HG03108 (cell line): ENCODE results near the gene PSPH.
A peak's percentile ranks its signal among the peaks of the same experiment; 100 is the strongest.

Experiments
- ATAC-seq: cut with Tn5 transposase; IDR thresholded peaks from one replicate; pipeline ENCODE4 v1.9.1; 2021; ENCODE audit warnings: moderate library complexity; ENCODE audit not compliant: unreplicated experiment

PSPH gene

DNA sequence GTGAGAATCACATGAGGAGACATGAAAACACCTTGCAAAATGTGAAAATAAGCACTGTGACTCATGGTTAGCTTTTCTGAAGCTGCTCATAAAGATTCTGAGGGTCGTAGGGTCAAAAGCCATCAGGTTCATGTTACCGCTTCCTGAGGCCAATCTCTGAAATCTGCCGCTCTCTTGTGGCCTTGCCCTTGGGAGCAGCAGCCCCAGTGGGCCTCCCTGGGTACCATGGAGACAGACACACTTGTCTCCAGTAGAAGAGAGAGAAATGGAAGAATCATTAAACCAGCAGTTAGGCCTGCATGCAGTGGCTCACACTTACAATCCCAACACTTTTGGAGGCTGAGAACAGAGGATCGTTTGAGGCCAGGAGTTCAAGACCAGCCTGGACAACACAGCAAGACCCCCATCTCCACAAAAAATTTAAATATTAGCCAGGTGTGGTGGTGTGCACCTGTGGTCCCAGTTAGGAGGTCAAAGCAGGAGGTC, 44.0 kb downstream of the PSPH start:
- no peak for ATAC-seq

DNA sequence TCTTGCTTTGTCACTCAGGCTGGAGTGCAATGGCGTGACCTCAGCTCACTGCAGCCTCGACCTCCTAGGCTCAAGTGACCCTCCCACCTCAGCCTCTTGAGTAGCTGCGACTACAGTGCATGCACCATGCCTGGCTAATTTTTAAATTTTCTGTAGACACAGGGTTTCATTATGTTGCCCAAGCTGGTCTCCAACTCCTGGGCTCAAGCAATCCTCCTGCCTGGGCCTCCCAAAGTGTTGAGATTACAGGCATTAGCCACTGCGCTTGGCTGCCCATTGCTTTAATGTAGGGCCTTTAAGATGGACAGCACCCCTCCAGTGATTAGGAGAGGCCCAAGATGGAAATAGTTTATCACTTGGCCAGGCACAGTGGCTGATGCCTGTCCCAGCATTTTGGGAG, 47.5 kb downstream of the PSPH start:
- ATAC-seq, result no peak

- ATAC-seq, result no peak
These were observed 54.3 kb downstream of the PSPH start for GRCh38 chr7:55996856-55997500.

GRCh38 chr7:55992346-55992745, 58.9 kb downstream of the PSPH start:
- no peak for ATAC-seq

DNA sequence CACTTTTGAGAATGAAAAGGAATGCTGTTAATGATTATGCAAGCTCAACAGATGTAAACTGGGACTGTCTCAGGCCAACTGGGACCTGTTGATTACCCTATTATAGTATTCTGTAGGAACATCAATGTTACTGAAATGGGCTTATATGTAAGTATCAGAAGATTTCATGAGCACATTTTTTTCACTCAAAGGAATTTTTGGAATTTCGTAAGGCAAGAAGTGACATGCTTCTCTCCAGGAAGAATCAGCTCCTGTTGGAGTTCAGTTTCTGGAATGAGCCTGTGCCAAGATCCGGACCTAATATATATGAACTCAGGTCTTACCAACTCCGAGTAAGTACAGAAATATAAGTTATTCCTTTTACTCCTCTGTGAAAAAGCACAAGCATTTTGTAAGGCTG, 67.7 kb downstream of the PSPH start:
- ATAC-seq, result no peak

DNA sequence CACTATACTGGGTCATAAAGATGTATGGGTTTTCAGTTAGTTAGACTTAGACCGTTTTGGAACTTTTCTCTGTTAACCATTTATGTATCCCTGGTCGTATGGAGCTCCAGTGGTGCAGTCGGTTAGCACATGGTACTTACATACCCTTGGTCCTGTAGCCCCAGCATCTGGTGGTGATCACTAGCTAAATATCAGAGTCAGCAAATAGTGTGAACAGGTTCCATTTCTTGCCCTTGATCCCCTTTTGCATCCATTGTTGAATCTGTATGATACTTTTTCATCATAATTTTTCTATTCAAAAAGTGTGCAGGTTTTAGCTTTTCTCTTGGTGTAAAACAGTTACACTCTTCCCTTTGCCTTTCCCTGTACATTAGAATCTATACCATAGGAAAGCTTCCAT, 71.0 kb downstream of the PSPH start:
- ATAC-seq, result no peak

- no peak for ATAC-seq
These were observed 73.4 kb downstream of the PSPH start for GRCh38 chr7:55977831-55978230.

- ATAC-seq, result no peak
These were observed 75.1 kb downstream of the PSPH start for GRCh38 chr7:55975988-55976633.

DNA sequence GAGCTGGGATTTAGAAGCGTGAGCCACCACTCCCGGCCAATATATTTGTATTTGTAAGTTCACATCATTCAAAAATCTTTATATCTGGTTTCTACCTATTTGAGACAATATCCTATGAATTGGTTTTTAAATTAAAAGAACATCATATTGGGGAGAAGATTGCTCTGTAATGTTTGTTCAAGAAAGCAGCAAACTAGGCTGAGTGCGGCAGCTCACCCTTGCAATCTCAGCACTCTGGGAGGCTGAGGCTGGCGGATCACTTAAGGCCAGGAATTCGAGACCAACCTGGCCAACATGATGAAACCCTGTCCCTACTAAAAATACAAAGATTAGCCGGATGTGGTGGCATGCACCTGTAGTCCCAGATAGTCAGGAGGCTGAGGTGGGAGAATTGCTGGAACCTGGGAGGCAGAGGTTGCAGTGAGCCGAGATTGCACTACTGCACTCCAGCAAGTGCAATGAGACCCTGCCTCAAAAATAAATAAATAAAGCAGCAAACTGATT, 77.4 kb downstream of the PSPH start:
- no peak for ATAC-seq

- no peak for ATAC-seq
These were observed 80.3 kb downstream of the PSPH start for GRCh38 chr7:55970978-55971377.

- ATAC-seq, result no peak
These were observed 80.7 kb downstream of the PSPH start for GRCh38 chr7:55970561-55970960.

DNA sequence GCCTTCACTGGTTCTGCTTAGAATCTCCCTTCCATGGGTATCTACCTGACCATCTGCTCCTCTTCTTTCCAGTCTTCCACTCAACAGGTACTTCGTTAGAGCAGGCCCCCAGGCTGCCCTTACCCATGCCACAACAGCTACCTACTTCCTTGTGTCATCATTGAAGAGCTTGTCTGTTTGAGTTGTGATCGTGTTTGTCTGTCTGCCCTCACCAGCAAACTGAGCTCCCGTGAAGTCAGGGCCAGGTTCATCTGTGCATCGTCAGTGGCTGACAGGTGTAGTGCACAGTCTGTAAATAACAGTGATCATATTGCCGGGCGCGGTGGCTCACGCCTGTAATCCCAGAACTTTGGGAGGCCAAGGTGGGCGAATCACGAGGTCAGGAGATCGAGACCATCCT, 81.9 kb downstream of the PSPH start:
- ATAC-seq, result no peak

DNA sequence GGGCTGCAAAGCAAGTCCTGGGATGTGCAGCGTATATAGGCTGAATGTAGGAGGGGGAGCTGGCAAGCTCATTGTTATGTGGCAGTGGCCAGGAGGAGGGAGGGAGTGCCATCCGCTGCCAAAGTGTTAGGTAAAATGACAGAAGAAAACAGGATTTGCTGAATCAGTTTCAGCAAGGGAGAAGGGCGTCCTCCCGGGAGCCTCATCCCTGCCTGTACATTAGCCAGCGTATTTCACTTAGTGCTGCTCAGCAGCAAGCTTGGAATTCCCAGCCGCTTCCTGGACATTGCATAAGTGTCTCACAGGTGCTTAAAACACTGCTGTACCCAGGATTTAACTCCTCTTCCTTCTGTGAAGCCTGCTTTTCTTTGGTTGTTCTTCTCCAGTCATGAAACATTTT, 84.4 kb downstream of the PSPH start:
- no peak for ATAC-seq

DNA sequence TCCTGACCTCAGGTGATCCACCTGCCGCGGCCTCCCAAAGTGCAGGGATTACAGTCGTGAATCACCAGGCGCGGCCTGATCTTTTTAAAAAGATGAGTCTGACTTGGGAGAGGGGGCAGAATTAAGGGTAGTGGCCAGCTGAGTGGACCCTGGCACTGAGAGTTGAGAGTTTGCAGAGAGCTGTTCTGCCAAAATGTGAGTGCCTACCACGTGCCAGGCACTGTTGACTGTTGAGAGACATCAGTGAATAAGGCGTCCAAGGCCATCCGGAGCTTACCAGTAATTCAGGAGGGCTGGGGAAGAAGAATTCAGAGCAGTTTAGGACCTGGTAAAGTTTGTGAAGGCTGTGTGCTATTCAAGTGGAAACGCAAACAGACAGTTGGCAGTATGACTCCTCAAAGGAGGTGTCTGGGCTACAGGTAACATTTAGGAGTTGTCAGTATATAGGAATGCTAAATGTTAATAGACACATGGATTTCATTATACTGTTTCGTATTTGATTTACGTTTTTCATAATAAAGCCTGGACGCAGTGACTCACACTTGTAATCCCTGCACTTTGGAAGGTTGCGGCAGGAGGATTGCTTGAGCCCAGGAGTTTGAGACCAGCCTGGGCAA, 85.3 kb downstream of the PSPH start:
- no peak for ATAC-seq

- ATAC-seq, result no peak
These were observed 86.2 kb downstream of the PSPH start for GRCh38 chr7:55965100-55965470.

DNA sequence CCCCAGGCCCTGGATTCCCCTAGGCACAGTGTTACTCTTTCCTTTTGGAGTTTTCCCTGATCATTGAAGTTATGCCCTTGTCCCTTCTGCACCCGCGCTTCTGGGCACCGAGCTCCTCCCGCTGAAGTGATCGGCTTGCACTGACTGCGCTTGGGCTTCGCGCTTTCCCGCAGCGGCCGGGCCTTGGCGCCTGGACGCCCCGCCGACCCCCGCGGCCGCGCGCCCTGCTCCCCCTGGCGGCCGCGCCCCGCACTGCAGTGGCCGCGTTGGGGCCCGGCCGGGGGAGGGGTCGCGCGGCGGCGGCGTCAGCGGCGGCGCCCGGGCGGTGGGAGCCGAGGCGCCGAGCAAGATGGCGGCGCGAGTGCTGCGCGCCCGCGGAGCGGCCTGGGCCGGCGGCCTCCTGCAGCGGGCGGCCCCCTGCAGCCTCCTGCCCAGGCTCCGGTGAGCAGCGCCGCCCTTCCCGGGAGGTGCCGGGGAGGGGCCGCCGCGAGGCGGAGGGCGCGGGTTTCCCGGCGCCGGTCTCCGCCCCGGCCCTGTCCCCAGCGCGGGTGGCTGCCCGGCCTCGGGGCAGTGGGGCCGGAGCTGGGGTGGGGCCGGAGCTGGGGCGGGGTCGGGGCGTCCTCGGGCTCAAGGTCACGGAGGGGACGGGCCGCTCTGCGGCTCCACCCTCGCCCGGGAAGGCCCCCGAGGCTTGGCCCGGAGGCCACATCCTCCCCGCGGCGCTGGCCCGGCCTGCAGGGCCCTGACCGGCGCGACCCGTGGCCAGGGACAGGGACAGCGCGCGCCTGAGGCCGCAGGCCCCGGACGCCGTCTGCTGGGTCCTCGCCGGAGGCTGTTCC, 86.8 kb downstream of the PSPH start, which contains the start of gene NIPSNAP2:
Gene NIPSNAP2, plus strand, starts transcription at position 325 of the 839 bp plus-strand sequence. Its CDS starts 25 bp downstream, at position 350.
- ATAC-seq, result peak; percentile 87

DNA sequence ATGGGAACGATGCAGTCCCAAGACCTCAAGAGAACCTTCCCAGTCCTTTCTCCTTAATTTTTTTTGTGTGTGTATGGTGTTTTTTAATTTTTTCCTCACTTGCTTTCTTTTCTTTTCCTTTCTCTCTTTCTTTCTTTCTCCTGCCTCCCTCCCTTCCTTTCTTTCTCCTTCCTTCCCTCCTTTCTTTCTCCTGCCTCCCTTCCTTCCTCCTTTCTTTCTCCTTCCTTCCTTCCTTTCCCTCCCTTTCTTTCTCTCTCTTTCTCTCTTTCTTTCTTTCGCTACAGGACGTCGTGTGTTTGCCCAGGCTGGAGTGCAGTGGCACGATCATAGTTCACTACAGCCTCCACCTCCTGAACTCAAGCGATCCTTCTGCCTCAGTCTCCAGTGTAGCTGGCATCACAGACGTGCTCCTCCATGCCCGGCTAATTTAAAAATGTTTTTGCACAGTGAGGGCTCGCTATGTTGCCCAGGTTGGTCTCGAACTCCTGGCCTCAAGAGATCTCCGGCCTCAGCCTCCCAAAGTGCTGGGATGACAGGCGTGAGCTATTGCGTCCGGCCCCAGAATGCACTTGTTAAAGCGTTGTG, 87.6 kb downstream of the PSPH start:
- no peak for ATAC-seq

DNA sequence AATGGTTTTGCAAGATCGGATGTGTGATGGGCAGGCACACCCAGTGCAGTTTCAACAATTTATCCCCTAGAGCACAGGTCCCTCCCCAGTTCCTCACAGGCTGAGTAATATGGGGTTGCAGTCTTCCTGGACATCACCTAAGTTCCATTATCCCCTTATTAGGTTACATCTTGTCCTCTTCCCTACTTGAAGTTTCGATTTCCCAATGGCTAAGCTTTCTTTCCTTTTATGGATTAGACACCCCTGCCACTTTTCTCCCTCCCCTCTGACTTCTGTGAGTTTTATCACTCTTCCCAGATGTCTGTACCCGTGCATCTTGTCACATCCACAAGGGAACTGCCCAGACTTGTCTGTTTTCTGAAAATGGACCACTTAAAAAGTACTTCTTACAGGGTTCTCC, 89.2 kb downstream of the PSPH start:
- no peak for ATAC-seq
